OCI-LY1 (cell line): ENCODE measurements around the gene SLMAP.

Experiments used
- H2AFZ ChIP-seq: fragments of 200-600 bp; sonication (generic), shearing (Covaris generic); 2 replicates; pipeline ENCODE4 v1.6.0; 2014; ENCODE audit warnings: antibody characterized with exemption, mild to moderate bottlenecking, low read length
- H3F3A ChIP-seq: fragments of 200-600 bp; sonication (generic), shearing (Covaris generic); 2 replicates; pipeline ENCODE4 v1.6.0; 2014; ENCODE audit warnings: mild to moderate bottlenecking, antibody characterized with exemption, low read length, moderate library complexity; ENCODE audit not compliant: insufficient read depth
- H3K27ac ChIP-seq: fragments of 200-600 bp; sonication (generic); 2 replicates; pipeline ENCODE4 v1.5.1; 2014; ENCODE audit warnings: low read length, mixed run types, mild to moderate bottlenecking, low read depth; ENCODE audit not compliant: poor library complexity, severe bottlenecking
- H3K27me3 ChIP-seq: fragments of 200-600 bp; sonication (generic); 2 replicates; pipeline ENCODE4 v1.6.0; 2014; ENCODE audit warnings: antibody characterized with exemption, mild to moderate bottlenecking, low read length, moderate library complexity; ENCODE audit not compliant: insufficient read depth
- H3K36me3 ChIP-seq: fragments of 200-600 bp; sonication (generic); 2 replicates; pipeline ENCODE4 v1.6.1; 2014; ENCODE audit warnings: mild to moderate bottlenecking, antibody characterized with exemption, low read length, moderate library complexity, mixed read lengths; ENCODE audit not compliant: insufficient read depth
- H3K4me1 ChIP-seq: fragments of 200-600 bp; sonication (generic); 2 replicates; pipeline ENCODE4 v1.5.1; 2014; ENCODE audit warnings: mild to moderate bottlenecking, low read length, moderate library complexity; ENCODE audit not compliant: insufficient read depth, severe bottlenecking
- H3K4me2 ChIP-seq: fragments of 200-600 bp; sonication (generic), shearing (Covaris generic); 2 replicates; pipeline ENCODE4 v1.6.1; 2014; ENCODE audit warnings: low read length
- H3K4me3 ChIP-seq: fragments of 200-600 bp; sonication (generic); 2 replicates; pipeline ENCODE4 v1.5.1; 2014; ENCODE audit warnings: low read length, low read depth, mild to moderate bottlenecking, mixed read lengths; ENCODE audit not compliant: poor library complexity, severe bottlenecking
- H3K79me2 ChIP-seq: fragments of 200-600 bp; shearing (Covaris generic); 2 replicates; pipeline ENCODE4 v1.6.1; 2016; ENCODE audit warnings: mixed run types, low read length, mixed read lengths; ENCODE audit not compliant: insufficient read depth
- H3K9ac ChIP-seq: fragments of 200-600 bp; sonication (generic), shearing (Covaris generic); 2 replicates; pipeline ENCODE4 v1.6.1; 2014; ENCODE audit warnings: mild to moderate bottlenecking, low read length, mixed read lengths
- H3K9me2 ChIP-seq: fragments of 200-600 bp; sonication (generic), shearing (Covaris generic); 2 replicates; pipeline ENCODE4 v1.6.1; 2014; ENCODE audit warnings: low read depth, mild to moderate bottlenecking, low read length, mixed read lengths
- H3K9me3 ChIP-seq: fragments of 200-600 bp; shearing (Covaris generic); 2 replicates; pipeline ENCODE4 v1.6.1; 2014; ENCODE audit warnings: low read length, mixed read lengths
- H4K20me1 ChIP-seq: fragments of 200-600 bp; sonication (generic), shearing (Covaris generic); 2 replicates; pipeline ENCODE4 v1.6.0; 2016; ENCODE audit warnings: mild to moderate bottlenecking, low read length; ENCODE audit not compliant: insufficient read depth
- EZH2 ChIP-seq: fragments of 200-600 bp; sonication (generic), shearing (Covaris generic); IDR thresholded peaks from 2 replicates; pipeline ENCODE4 v1.8.0; 2017; ENCODE audit warnings: borderline replicate concordance, mixed run types, mild to moderate bottlenecking, antibody characterized with exemption, low read length, moderate library complexity, mixed read lengths
- TF ChIP-seq, protein P1 (sequence below): fragments of 200-600 bp; sonication (generic), shearing (Covaris generic); IDR thresholded peaks from 2 replicates; pipeline ENCODE4 v1.5.1; 2017; ENCODE audit warnings: mild to moderate bottlenecking, antibody characterized with exemption, low read length, moderate library complexity, mixed read lengths

Gene SLMAP

DNA sequence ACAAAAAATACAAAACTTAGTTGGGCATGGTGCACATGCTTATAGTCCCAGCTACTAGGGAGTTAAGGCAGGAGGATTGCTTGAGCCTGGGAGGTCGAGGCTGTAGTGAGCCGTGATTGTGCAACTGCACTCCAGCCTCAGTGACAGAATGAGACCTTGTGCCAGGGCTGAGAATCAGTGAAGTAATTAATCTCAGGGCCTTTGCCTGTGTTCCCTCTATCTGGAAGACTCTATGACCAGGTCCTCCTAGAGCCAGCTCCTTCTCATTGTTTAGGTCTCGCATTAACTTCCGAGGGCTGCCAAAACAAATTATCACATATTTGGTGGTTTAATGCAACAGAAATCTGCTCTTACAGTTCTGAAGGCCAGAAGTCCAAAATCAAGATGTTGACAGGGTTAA lies 210.7 kb downstream of the SLMAP start:
- Histone ChIP-seq H3K9me2 (no peaks in the 10 kb centered on the region), H3K27me3 (no peaks in the 10 kb centered on the region), H3K4me3 (no peak overlapping the region), H3F3A (no peaks in the 10 kb centered on the region), H3K4me2 (no peak overlapping the region), H3K9ac (no peak overlapping the region), H3K27ac (no peak overlapping the region), H3K4me1 (peaks cover 3% of the 10 kb centered on the region), H4K20me1 (no peaks in the 10 kb centered on the region), H2AFZ (no peak overlapping the region), H3K36me3 (no peaks in the 10 kb centered on the region; the same call in 1 of the 2 replicates), H3K9me3 (no peaks in the 10 kb centered on the region), H3K79me2 (no peaks in the 10 kb centered on the region)
- no peak for TF ChIP-seq EZH2
- TF ChIP-seq, protein P1, sequence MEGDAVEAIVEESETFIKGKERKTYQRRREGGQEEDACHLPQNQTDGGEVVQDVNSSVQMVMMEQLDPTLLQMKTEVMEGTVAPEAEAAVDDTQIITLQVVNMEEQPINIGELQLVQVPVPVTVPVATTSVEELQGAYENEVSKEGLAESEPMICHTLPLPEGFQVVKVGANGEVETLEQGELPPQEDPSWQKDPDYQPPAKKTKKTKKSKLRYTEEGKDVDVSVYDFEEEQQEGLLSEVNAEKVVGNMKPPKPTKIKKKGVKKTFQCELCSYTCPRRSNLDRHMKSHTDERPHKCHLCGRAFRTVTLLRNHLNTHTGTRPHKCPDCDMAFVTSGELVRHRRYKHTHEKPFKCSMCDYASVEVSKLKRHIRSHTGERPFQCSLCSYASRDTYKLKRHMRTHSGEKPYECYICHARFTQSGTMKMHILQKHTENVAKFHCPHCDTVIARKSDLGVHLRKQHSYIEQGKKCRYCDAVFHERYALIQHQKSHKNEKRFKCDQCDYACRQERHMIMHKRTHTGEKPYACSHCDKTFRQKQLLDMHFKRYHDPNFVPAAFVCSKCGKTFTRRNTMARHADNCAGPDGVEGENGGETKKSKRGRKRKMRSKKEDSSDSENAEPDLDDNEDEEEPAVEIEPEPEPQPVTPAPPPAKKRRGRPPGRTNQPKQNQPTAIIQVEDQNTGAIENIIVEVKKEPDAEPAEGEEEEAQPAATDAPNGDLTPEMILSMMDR = no peak

DNA sequence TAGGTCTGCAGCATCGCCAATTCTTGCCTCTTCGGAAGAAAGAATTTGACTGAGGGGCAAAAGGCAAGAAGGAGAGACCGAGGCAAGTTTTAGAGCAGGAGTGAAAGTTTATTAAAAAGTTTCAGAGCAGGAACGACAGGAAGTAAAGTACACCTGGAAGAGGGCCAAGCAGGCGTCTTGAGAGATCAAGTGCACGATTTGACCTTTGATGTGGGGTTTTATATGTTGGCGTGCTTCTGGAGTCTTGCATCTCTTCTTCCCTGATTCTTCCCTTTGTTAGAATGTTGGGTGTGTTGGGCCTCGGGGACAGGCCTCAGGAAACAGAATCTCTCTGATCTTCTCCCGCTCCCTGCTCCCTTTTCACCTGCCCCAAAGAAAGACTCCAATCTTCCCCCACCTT lies 211.5 kb downstream of the SLMAP start:
- H2AFZ ChIP-seq = no peak overlapping the region
- no peaks in the 10 kb centered on the region for H3K9me2 ChIP-seq
- H3K36me3 ChIP-seq = no peaks in the 10 kb centered on the region; the same call in 1 of the 2 replicates
- H3K9me3 ChIP-seq = no peaks in the 10 kb centered on the region
- H3F3A ChIP-seq = no peaks in the 10 kb centered on the region
- H3K27ac ChIP-seq = no peak overlapping the region
- no peak overlapping the region for H3K4me2 ChIP-seq
- peaks cover 3% of the 10 kb centered on the region for H3K4me1 ChIP-seq
- no peak overlapping the region for H3K9ac ChIP-seq
- H3K79me2 ChIP-seq = no peaks in the 10 kb centered on the region
- H3K27me3 ChIP-seq = no peaks in the 10 kb centered on the region
- no peaks in the 10 kb centered on the region for H4K20me1 ChIP-seq
- no peak overlapping the region for H3K4me3 ChIP-seq
- TF ChIP-seq, protein P1 = no peak
- no peak for TF ChIP-seq EZH2

DNA sequence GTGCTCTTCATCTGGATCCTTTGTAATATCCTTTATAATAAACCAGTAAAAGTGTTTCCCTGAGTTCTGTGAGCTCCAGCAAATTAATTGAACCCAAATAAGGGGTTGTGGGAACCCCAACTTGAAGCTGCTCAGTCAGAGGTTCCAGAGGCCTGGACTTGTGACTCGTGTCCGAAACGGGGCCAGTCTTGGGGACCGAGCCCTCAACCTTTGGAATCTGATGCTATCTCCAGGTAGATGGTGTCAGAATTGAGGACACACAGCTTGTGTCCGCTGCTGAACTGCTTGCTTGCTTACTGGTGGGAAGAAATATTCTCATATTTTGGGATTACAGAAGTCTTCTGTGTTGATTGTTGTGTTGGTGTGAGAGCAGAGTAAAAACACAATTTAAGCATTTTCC lies 212.4 kb downstream of the SLMAP start:
- Histone ChIP-seq H3K4me3 (no peak overlapping the region), H3K9me3 (no peaks in the 10 kb centered on the region), H3F3A (no peaks in the 10 kb centered on the region), H3K4me2 (no peak overlapping the region), H4K20me1 (no peaks in the 10 kb centered on the region), H3K4me1 (peaks cover 3% of the 10 kb centered on the region), H3K9ac (no peak overlapping the region), H3K9me2 (no peaks in the 10 kb centered on the region), H3K36me3 (no peaks in the 10 kb centered on the region; the same call in 1 of the 2 replicates), H2AFZ (no peak overlapping the region), H3K27me3 (no peaks in the 10 kb centered on the region), H3K79me2 (no peaks in the 10 kb centered on the region), H3K27ac (no peak overlapping the region)
- TF ChIP-seq EZH2 = no peak
- TF ChIP-seq, protein P1 = no peak
